ENCODE measurements around the gene POTEG.
"Not testable (repeated sequence)": the region's sequence is repeated elsewhere in the genome, so short reads cannot be mapped to it uniquely, and the experiment has no call there.

GRCh38 chr14:19439219-19439618 lies 5.1 kb upstream of the POTEG start:
- TF ChIP-seq ZNF274 (IDR thresholded peaks at IDR 0.05; ENCODE audit: low read depth, low read length); SUZ12 (IDR thresholded peaks at IDR 0.05; ENCODE audit: extremely low read depth, insufficient read depth, insufficient read length): not testable (repeated sequence)
